HEK293 (cell line): ENCODE results near the gene GFOD1.

Source experiments
- CTCF ChIA-PET: fragments of 350-600 bp; formaldehyde crosslinking; extraction: SDS; loops from one replicate; lab custom pipeline; 2021; ENCODE audit warnings: antibody characterized with exemption; lab: Yijun Ruan, JAX
- POLR2A ChIA-PET: fragments of 300-600 bp; formaldehyde crosslinking; extraction: SDS; loops from one replicate; lab custom pipeline; 2020; ENCODE audit warnings: antibody characterized with exemption, inconsistent platforms; lab: Yijun Ruan, JAX
- H3K27ac ChIP-seq: fragments of 200-500 bp; sonication (Bioruptor generic); 2 replicates; pipeline ENCODE4 v1.5.1; 2014; ENCODE audit warnings: low read depth, low read length, control low read depth, inconsistent platforms; ENCODE audit errors: extremely low read depth
- H3K36me3 ChIP-seq, 2 experiments: fragments of 200-500 bp in 1 of 2; sonication (Bioruptor generic) in 1 of 2; 1 replicate in 1 of 2; 2 replicates in 1 of 2; pipeline ENCODE4 v1.5.1; 2014 to 2017; ENCODE audit warnings: inconsistent platforms in 2 of 2, low read length in 2 of 2; ENCODE audit not compliant: control insufficient read depth in 2 of 2, insufficient read depth in 1 of 2
- H3K4me1 ChIP-seq: fragments of 200-500 bp; sonication (Bioruptor generic); 2 replicates; pipeline ENCODE4 v1.5.1; 2014; ENCODE audit warnings: mild to moderate bottlenecking, low read length, inconsistent platforms; ENCODE audit not compliant: control insufficient read depth, insufficient read depth
- H3K4me3 ChIP-seq: 2 replicates; pipeline ENCODE4 v1.5.1; 2011; ENCODE audit warnings: low read depth, mild to moderate bottlenecking, control low read depth, low read length, moderate library complexity
- H3K9me3 ChIP-seq: fragments of 200-500 bp; sonication (Bioruptor generic); 2 replicates; pipeline ENCODE4 v1.5.1; 2014; ENCODE audit warnings: low read depth, low read length, inconsistent platforms; ENCODE audit not compliant: control insufficient read depth, insufficient read depth
- GFI1B ChIP-seq: fragments of 450-650 bp; formaldehyde crosslinking; IDR thresholded peaks from 2 replicates; pipeline ENCODE4 v1.5.1; 2016; ENCODE audit warnings: missing biosample characterization, missing genetic modification characterization
- ZBTB21 ChIP-seq: fragments of 450-650 bp; formaldehyde crosslinking; IDR thresholded peaks from 2 replicates; pipeline ENCODE4 v1.5.1; 2017; ENCODE audit warnings: missing biosample characterization, missing genetic modification characterization
- ZFP69B ChIP-seq: fragments of 450-650 bp; formaldehyde crosslinking; IDR thresholded peaks from 2 replicates; pipeline ENCODE4 v1.5.1; 2016; ENCODE audit warnings: missing biosample characterization, missing genetic modification characterization
- ZNF121 ChIP-seq: fragments of 450-650 bp; formaldehyde crosslinking; IDR thresholded peaks from 2 replicates; pipeline ENCODE4 v1.5.1; 2016; ENCODE audit warnings: missing biosample characterization, missing genetic modification characterization
- ZNF148 ChIP-seq: fragments of 450-650 bp; formaldehyde crosslinking; IDR thresholded peaks from 2 replicates; pipeline ENCODE4 v1.5.0; 2017; ENCODE audit warnings: missing biosample characterization, missing genetic modification characterization, borderline replicate concordance
- ZNF266 ChIP-seq: fragments of 450-650 bp; formaldehyde crosslinking; IDR thresholded peaks from 2 replicates; pipeline ENCODE4 v1.5.1; 2016; ENCODE audit warnings: missing biosample characterization, missing genetic modification characterization, low read depth
- ZNF391 ChIP-seq: fragments of 450-650 bp; formaldehyde crosslinking; IDR thresholded peaks from 2 replicates; pipeline ENCODE4 v1.5.1; 2016; ENCODE audit warnings: low read depth, missing biosample characterization, missing genetic modification characterization, borderline replicate concordance
- ZNF449 ChIP-seq: fragments of 450-650 bp; formaldehyde crosslinking; IDR thresholded peaks from 2 replicates; pipeline ENCODE4 v1.5.1; 2017; ENCODE audit warnings: missing biosample characterization, mild to moderate bottlenecking, missing genetic modification characterization, moderate library complexity
- ZNF488 ChIP-seq: fragments of 450-650 bp; formaldehyde crosslinking; IDR thresholded peaks from 2 replicates; pipeline ENCODE4 v1.5.1; 2016; ENCODE audit warnings: missing biosample characterization, missing genetic modification characterization
- ZNF514 ChIP-seq: fragments of 450-650 bp; formaldehyde crosslinking; IDR thresholded peaks from 2 replicates; pipeline ENCODE4 v1.5.1; 2016; ENCODE audit warnings: missing biosample characterization, missing genetic modification characterization
- ZNF548 ChIP-seq: fragments of 450-650 bp; formaldehyde crosslinking; IDR thresholded peaks from 2 replicates; pipeline ENCODE4 v1.5.1; 2016; ENCODE audit warnings: missing biosample characterization, missing genetic modification characterization
- ZNF621 ChIP-seq: fragments of 450-650 bp; formaldehyde crosslinking; IDR thresholded peaks from 2 replicates; pipeline ENCODE4 v1.5.1; 2017; ENCODE audit warnings: missing biosample characterization, missing genetic modification characterization
- ZNF843 ChIP-seq: fragments of 450-650 bp; formaldehyde crosslinking; IDR thresholded peaks from 2 replicates; pipeline ENCODE4 v1.5.1; 2016; ENCODE audit warnings: missing biosample characterization, missing genetic modification characterization
- TF ChIP-seq, protein P1 (sequence below): fragments of 450-650 bp; formaldehyde crosslinking; IDR thresholded peaks from 2 replicates; pipeline ENCODE4 v1.5.1; 2016; ENCODE audit warnings: missing biosample characterization, missing genetic modification characterization

Gene GFOD1

GRCh38 chr6:13431059-13431656, 56.2 kb downstream of the GFOD1 start:
- Histone ChIP-seq H3K9me3 (no peaks in the 10 kb centered on the region), H3K4me3 (no peak overlapping the region), H3K36me3 (no peaks in the 10 kb centered on the region), H3K27ac (no peak overlapping the region), H3K4me1 (peaks cover 2% of the 10 kb centered on the region; the same call in 1 of the 2 replicates)
- CTCF ChIA-PET = no interaction called here
- POLR2A ChIA-PET = interaction anchor here (0.5 to 0.7 kb wide), 2 partner anchors 9 to 68 kb away, joined by 3 to 4 read pairs; no protein-coding TSS in a partner anchor
- TF ChIP-seq GFI1B (no peak), ZNF391 (tag by site-specific recombination) (no peak), ZNF148 (tag by site-specific recombination) (no peak)

DNA sequence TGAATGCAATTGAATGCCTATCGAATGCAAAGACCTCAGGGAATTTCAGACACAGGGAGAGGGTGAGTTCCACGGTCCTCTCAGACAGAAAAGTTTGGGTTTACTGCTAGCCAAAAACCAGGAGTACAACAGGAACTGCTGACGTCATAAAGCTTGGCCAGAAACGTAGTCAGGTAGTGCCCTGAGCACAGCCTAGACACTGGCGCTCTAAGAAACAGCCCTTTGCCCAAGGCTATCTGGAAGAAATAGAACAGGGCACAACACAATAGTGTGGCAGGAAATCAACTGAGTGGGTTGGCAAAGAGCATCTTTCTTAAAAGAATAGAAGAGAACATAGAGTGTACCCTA, 58.0 kb downstream of the GFOD1 start:
- POLR2A ChIA-PET = interaction anchor here (0.6 kb wide), 1 partner anchor 51 kb away, joined by 3 read pairs; no protein-coding TSS in a partner anchor
- Histone ChIP-seq H3K27ac (no peak overlapping the region), H3K36me3 (no peaks in the 10 kb centered on the region), H3K9me3 (no peaks in the 10 kb centered on the region), H3K4me1 (peaks cover 2% of the 10 kb centered on the region; the same call in 1 of the 2 replicates), H3K4me3 (no peak overlapping the region)
- no peak for TF ChIP-seq ZNF449 (tag by site-specific recombination)
- no peak for TF ChIP-seq ZNF488 (tag by site-specific recombination)
- TF ChIP-seq ZNF621 (tag by site-specific recombination) = no peak
- TF ChIP-seq ZNF266 (tag by site-specific recombination) = no peak
- TF ChIP-seq ZNF548 (tag by site-specific recombination) = no peak
- no peak for TF ChIP-seq ZNF843 (tag by site-specific recombination)
- no peak for TF ChIP-seq ZNF121 (tag by site-specific recombination)
- TF ChIP-seq ZBTB21 (tag by site-specific recombination) = no peak
- TF ChIP-seq, protein P1, sequence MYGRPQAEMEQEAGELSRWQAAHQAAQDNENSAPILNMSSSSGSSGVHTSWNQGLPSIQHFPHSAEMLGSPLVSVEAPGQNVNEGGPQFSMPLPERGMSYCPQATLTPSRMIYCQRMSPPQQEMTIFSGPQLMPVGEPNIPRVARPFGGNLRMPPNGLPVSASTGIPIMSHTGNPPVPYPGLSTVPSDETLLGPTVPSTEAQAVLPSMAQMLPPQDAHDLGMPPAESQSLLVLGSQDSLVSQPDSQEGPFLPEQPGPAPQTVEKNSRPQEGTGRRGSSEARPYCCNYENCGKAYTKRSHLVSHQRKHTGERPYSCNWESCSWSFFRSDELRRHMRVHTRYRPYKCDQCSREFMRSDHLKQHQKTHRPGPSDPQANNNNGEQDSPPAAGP (tag by site-specific recombination) = no peak
- TF ChIP-seq ZNF514 (tag by site-specific recombination) = no peak
- no peak for TF ChIP-seq ZFP69B (tag by site-specific recombination)
- CTCF ChIA-PET = interaction anchor here (0.6 to 0.8 kb wide), 2 partner anchors 15 to 126 kb away, joined by 3 to 4 read pairs; no protein-coding TSS in a partner anchor
